ENCODE results near the gene HS3ST4.

HS3ST4 gene

DNA sequence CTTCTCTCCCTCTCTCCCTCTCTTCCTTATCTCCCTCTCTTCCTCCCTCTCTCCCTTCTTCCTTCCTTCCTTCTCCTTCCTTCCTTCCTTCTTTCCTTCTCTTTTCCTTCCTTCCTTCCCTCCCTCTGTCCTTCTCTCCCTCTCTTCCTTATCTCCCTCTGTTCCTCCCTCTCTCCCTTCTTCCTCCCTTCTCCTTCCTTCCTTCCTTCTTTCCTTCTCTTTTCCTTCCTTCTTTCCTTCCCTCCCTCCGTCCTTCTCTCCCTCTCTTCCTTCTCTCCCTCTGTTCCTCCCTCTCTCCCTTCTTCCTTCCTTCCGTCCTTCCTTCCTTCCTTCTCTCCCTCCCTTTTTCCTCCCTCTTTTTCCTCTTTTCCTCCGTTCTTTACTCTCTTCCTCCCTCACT is 38.6 kb downstream of the HS3ST4 start:
- no peak overlapping the region for H3K27ac ChIP-seq (ENCODE audit: low read length)
- no peak for TF ChIP-seq EZH2phosphoT487 (IDR thresholded peaks at IDR 0.05; ENCODE audit: low read depth)
- TF ChIP-seq, protein P1, sequence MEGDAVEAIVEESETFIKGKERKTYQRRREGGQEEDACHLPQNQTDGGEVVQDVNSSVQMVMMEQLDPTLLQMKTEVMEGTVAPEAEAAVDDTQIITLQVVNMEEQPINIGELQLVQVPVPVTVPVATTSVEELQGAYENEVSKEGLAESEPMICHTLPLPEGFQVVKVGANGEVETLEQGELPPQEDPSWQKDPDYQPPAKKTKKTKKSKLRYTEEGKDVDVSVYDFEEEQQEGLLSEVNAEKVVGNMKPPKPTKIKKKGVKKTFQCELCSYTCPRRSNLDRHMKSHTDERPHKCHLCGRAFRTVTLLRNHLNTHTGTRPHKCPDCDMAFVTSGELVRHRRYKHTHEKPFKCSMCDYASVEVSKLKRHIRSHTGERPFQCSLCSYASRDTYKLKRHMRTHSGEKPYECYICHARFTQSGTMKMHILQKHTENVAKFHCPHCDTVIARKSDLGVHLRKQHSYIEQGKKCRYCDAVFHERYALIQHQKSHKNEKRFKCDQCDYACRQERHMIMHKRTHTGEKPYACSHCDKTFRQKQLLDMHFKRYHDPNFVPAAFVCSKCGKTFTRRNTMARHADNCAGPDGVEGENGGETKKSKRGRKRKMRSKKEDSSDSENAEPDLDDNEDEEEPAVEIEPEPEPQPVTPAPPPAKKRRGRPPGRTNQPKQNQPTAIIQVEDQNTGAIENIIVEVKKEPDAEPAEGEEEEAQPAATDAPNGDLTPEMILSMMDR (IDR thresholded peaks at IDR 0.05; ENCODE audit: low read depth, low read length), result no peak
- H3K4me3 ChIP-seq (ENCODE audit: low read length), result no peak overlapping the region
- H3K4me2 ChIP-seq (ENCODE audit: low read length), result no peak overlapping the region
- no peaks in the 10 kb centered on the region for H3K4me1 ChIP-seq (ENCODE audit: low read length)
- no peak overlapping the region for H3K9ac ChIP-seq (ENCODE audit: low read length)
- H3K36me3 ChIP-seq (replicated peaks; ENCODE audit: low read depth, low read length), result no peaks in the 10 kb centered on the region
- H4K20me1 ChIP-seq (ENCODE audit: insufficient read depth, low read length), result no peaks in the 10 kb centered on the region
- no peaks in the 10 kb centered on the region for H3K27me3 ChIP-seq (ENCODE audit: low read depth, low read length)
- no peaks in the 10 kb centered on the region for H3K79me2 ChIP-seq (ENCODE audit: low read length)
- no peaks in the 10 kb centered on the region for H3K9me3 ChIP-seq (ENCODE audit: insufficient read depth, low read length)
- no peak overlapping the region for H2AFZ ChIP-seq (ENCODE audit: low read depth, low read length)

- Histone ChIP-seq H3K36me3 (replicated peaks; ENCODE audit: low read depth, low read length) (no peaks in the 10 kb centered on the region), H3K4me1 (ENCODE audit: low read length) (no peaks in the 10 kb centered on the region), H4K20me1 (ENCODE audit: insufficient read depth, low read length) (no peaks in the 10 kb centered on the region), H3K79me2 (ENCODE audit: low read length) (no peaks in the 10 kb centered on the region), H3K9me3 (ENCODE audit: insufficient read depth, low read length) (no peaks in the 10 kb centered on the region), H3K27me3 (ENCODE audit: low read depth, low read length) (no peaks in the 10 kb centered on the region), H3K4me2 (ENCODE audit: low read length) (no peak overlapping the region), H3K4me3 (ENCODE audit: low read length) (no peak overlapping the region), H2AFZ (ENCODE audit: low read depth, low read length) (no peak overlapping the region), H3K9ac (ENCODE audit: low read length) (no peak overlapping the region), H3K27ac (ENCODE audit: low read length) (no peak overlapping the region)
- TF ChIP-seq, protein P1 (IDR thresholded peaks at IDR 0.05; ENCODE audit: low read depth, low read length), result no peak
- TF ChIP-seq EZH2phosphoT487 (IDR thresholded peaks at IDR 0.05; ENCODE audit: low read depth), result no peak
These were observed 42.9 kb downstream of the HS3ST4 start for GRCh38 chr16:25734430-25735385.

DNA sequence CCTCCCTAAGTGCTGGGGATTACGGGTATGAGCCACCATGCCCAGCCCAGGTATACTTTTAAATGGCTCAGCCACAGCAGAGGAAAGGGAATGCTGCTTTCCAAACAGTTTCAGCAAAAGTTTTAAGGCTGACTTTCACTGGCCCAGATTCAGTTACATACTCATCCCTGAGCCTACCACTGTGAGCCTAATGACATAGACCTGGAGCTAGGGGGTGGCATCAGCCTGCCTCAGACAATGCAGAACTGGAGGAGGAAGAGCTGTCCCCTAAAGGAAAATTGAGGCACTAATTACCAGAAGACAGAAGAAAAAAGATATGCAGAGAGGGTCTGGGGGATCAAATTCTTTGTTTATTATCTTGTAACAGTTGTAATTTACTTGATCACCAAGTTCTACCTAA is 43.9 kb downstream of the HS3ST4 start:
- no peaks in the 10 kb centered on the region for H3K4me1 ChIP-seq (ENCODE audit: low read length)
- H3K79me2 ChIP-seq (ENCODE audit: low read length), result no peaks in the 10 kb centered on the region
- H3K36me3 ChIP-seq (replicated peaks; ENCODE audit: low read depth, low read length), result no peaks in the 10 kb centered on the region
- H3K9me3 ChIP-seq (ENCODE audit: insufficient read depth, low read length), result no peaks in the 10 kb centered on the region
- H3K27ac ChIP-seq (ENCODE audit: low read length), result no peak overlapping the region
- H3K9ac ChIP-seq (ENCODE audit: low read length), result no peak overlapping the region
- H4K20me1 ChIP-seq (ENCODE audit: insufficient read depth, low read length), result no peaks in the 10 kb centered on the region
- TF ChIP-seq, protein P1 (IDR thresholded peaks at IDR 0.05; ENCODE audit: low read depth, low read length), result no peak
- TF ChIP-seq EZH2phosphoT487 (IDR thresholded peaks at IDR 0.05; ENCODE audit: low read depth), result no peak
- no peak overlapping the region for H2AFZ ChIP-seq (ENCODE audit: low read depth, low read length)
- no peaks in the 10 kb centered on the region for H3K27me3 ChIP-seq (ENCODE audit: low read depth, low read length)
- no peak overlapping the region for H3K4me3 ChIP-seq (ENCODE audit: low read length)
- no peak overlapping the region for H3K4me2 ChIP-seq (ENCODE audit: low read length)

DNA sequence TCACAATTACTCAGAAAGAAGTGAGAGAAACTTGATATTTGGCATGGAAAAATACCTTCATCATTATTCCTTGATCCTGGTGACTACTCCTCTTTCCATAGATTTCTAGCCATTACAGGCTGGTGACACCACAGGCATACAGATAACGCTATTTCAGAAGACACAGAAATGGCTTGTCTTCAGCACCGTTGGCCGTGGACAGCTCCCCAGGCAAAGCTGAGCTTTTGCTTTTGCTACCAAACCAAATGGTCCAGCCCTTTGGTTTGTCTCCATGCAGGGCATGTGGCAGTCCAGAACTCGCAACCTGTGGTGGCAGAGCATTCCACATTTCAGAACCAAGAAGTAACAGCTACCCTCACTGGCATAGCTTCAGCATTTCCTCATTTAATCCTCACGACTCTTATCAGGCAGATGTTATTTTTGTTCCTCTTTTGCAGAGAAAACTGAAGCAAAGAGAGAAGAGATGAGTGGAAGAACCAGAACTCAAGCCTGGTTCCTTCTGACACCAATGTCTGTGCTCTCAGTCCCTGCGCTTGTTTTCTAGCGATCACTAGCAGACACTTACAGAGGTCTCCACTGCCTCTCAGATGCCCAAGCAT is 55.5 kb downstream of the HS3ST4 start:
- no peak overlapping the region for H2AFZ ChIP-seq (ENCODE audit: low read depth, low read length)
- H3K79me2 ChIP-seq (ENCODE audit: low read length), result no peaks in the 10 kb centered on the region
- no peaks in the 10 kb centered on the region for H3K27me3 ChIP-seq (ENCODE audit: low read depth, low read length)
- no peak overlapping the region for H3K27ac ChIP-seq (ENCODE audit: low read length)
- no peaks in the 10 kb centered on the region for H4K20me1 ChIP-seq (ENCODE audit: insufficient read depth, low read length)
- H3K9ac ChIP-seq (ENCODE audit: low read length), result no peak overlapping the region
- no peaks in the 10 kb centered on the region for H3K36me3 ChIP-seq (replicated peaks; ENCODE audit: low read depth, low read length)
- no peak overlapping the region for H3K4me3 ChIP-seq (ENCODE audit: low read length)
- H3K4me1 ChIP-seq (ENCODE audit: low read length), result no peaks in the 10 kb centered on the region
- H3K9me3 ChIP-seq (ENCODE audit: insufficient read depth, low read length), result no peaks in the 10 kb centered on the region
- no peak for TF ChIP-seq EZH2phosphoT487 (IDR thresholded peaks at IDR 0.05; ENCODE audit: low read depth)
- TF ChIP-seq, protein P1 (IDR thresholded peaks at IDR 0.05; ENCODE audit: low read depth, low read length), result no peak
- no peak overlapping the region for H3K4me2 ChIP-seq (ENCODE audit: low read length)
